Effector CD4-positive, alpha-beta T cell (primary cell): Measurements from ENCODE around the gene NT5DC1.

ENCODE experiments used
- DNase-seq: peaks from one replicate; pipeline ENCODE4 v3.0.0-alpha.2; 2020

NT5DC1 gene

GRCh38 chr6:116139917-116140316 is 39.3 kb downstream of the NT5DC1 start:
- no peak for DNase-seq

GRCh38 chr6:116144605-116145004 is 44.0 kb downstream of the NT5DC1 start:
- DNase-seq = no peak

GRCh38 chr6:116145803-116146675 is 45.4 kb downstream of the NT5DC1 start:
- no peak for DNase-seq

- no peak for DNase-seq
These were observed 52.0 kb downstream of the NT5DC1 start for GRCh38 chr6:116152620-116153019.

GRCh38 chr6:116154887-116155286 is 54.2 kb downstream of the NT5DC1 start:
- DNase-seq = no peak

- DNase-seq = no peak
These were observed 56.0 kb downstream of the NT5DC1 start for GRCh38 chr6:116156405-116157326.

GRCh38 chr6:116157391-116157790 is 56.7 kb downstream of the NT5DC1 start:
- DNase-seq = no peak

- DNase-seq = no peak
These were observed 58.0 kb downstream of the NT5DC1 start for GRCh38 chr6:116158641-116159040.

GRCh38 chr6:116159782-116160524 is 59.3 kb downstream of the NT5DC1 start:
- DNase-seq = no peak

GRCh38 chr6:116165596-116165995 is 64.9 kb downstream of the NT5DC1 start:
- no peak for DNase-seq

GRCh38 chr6:116166369-116166768 is 65.7 kb downstream of the NT5DC1 start:
- DNase-seq = no peak

GRCh38 chr6:116168148-116168547 is 67.5 kb downstream of the NT5DC1 start:
- no peak for DNase-seq

GRCh38 chr6:116169880-116170279 is 69.2 kb downstream of the NT5DC1 start:
- no peak for DNase-seq

GRCh38 chr6:116170358-116171057 is 69.9 kb downstream of the NT5DC1 start:
- no peak for DNase-seq

GRCh38 chr6:116173928-116174327 is 73.3 kb downstream of the NT5DC1 start:
- DNase-seq = no peak

- DNase-seq = no peak
These were observed 74.7 kb downstream of the NT5DC1 start for GRCh38 chr6:116175344-116175743.

- no peak for DNase-seq
These were observed 75.9 kb downstream of the NT5DC1 start for GRCh38 chr6:116176596-116176995.

- no peak for DNase-seq
These were observed 79.7 kb downstream of the NT5DC1 start for GRCh38 chr6:116180375-116180774.

GRCh38 chr6:116189472-116189871 is 88.8 kb downstream of the NT5DC1 start:
- no peak for DNase-seq

- DNase-seq = no peak
These were observed 89.9 kb downstream of the NT5DC1 start for GRCh38 chr6:116190550-116190949.

GRCh38 chr6:116191881-116192280 is 91.2 kb downstream of the NT5DC1 start:
- DNase-seq = no peak

- no peak for DNase-seq
These were observed 92.1 kb downstream of the NT5DC1 start for GRCh38 chr6:116192786-116193185.
